ENCODE results near the gene TRIP13. TPM values are rescaled to one million over a fixed set of nuclear protein-coding genes. Genes with fewer than 3 reads are reported as not detected.
A peak's percentile ranks its signal among the peaks of the same experiment; 100 is the strongest.

The TRIP13 gene
- total and polyA plus RNA-seq, 9 of the 15 experiments (the other 6 are each of a cell fraction or from before 2014, with no cell fraction given), result 24.1 to 116 (median 53.2) TPM

GRCh38 chr5:923281-923873 is 30.7 kb downstream of the TRIP13 start (continued):
- TF ChIP-seq HCFC1 (IDR thresholded peaks at IDR 0.05; ENCODE audit: low read depth, low read length) (peak; percentile 44; the same call in 1 of the 2 replicates), REST (IDR thresholded peaks at IDR 0.05; ENCODE audit: borderline replicate concordance) (peak; percentile 88), REST (CRISPR knock-in tag; IDR thresholded peaks at IDR 0.05; ENCODE audit: low read depth) (no peak), SP1 (CRISPR knock-in tag; IDR thresholded peaks at IDR 0.05) (no peak), HMGN3 (IDR thresholded peaks at IDR 0.05; ENCODE audit: borderline replicate concordance, extremely low read depth, insufficient read length, low read depth, low read length) (no peak), KLF1 (tag; IDR thresholded peaks at IDR 0.05) (no peak), RNF2 (IDR thresholded peaks at IDR 0.05) (no peak), STAT5A (IDR thresholded peaks at IDR 0.05; ENCODE audit: borderline replicate concordance, low read length) (no peak), ARNT (IDR thresholded peaks at IDR 0.05) (no peak), HNRNPK (IDR thresholded peaks at IDR 0.05; ENCODE audit: low read depth, low read length, poor library complexity, severe bottlenecking) (no peak), ETV6 (IDR thresholded peaks at IDR 0.05; ENCODE audit: borderline replicate concordance in 1 of 2, low read depth in 2 of 2, low read length in 1 of 2) (no peak), ETV6 (CRISPR knock-in tag; IDR thresholded peaks at IDR 0.05; ENCODE audit: borderline replicate concordance) (no peak), CHCHD3 (CRISPR knock-in tag; IDR thresholded peaks at IDR 0.05) (no peak), MCM2 (IDR thresholded peaks at IDR 0.05; ENCODE audit: low read depth) (no peak), ZNF609 (CRISPR knock-in tag; IDR thresholded peaks at IDR 0.05; ENCODE audit: borderline replicate concordance) (no peak), RUNX1 (IDR thresholded peaks at IDR 0.05; ENCODE audit: low read depth) (peak; percentile 28; the same call in 1 of the 2 replicates), TAL1 (IDR thresholded peaks at IDR 0.05) (no peak)

Measured in K562 (cell line).